ENCODE results near the gene CELSR1.
A peak's percentile ranks its signal among the peaks of the same experiment; 100 is the strongest.

Gene CELSR1

DNA sequence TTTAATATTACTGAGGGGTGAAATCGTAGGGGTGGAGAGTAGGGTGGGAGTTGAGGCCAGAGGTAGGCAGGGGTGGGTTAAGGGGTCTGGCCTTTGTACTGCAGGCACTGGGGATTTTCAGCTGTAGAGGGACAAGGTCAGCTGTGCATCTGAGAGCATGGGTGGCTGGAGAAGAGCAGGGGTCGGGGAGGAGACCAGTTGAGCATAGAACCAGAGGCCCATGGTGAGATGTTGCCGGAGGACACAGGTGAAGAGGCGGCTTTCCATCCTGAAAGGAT is 12.1 kb upstream of the CELSR1 start:
- H3K27ac Mint-ChIP-seq, result no peak overlapping the region
- peaks cover 6% of the 10 kb centered on the region for H3K4me1 Mint-ChIP-seq (ENCODE audit: low read depth)
- no peaks in the 10 kb centered on the region for H3K36me3 Mint-ChIP-seq (ENCODE audit: low read depth)
- H3K9me3 Mint-ChIP-seq, result peaks cover 5% of the 10 kb centered on the region
- H3K27me3 Mint-ChIP-seq (ENCODE audit: low read depth), result peaks cover 5% of the 10 kb centered on the region
- no peak overlapping the region for H3K4me3 Mint-ChIP-seq

DNA sequence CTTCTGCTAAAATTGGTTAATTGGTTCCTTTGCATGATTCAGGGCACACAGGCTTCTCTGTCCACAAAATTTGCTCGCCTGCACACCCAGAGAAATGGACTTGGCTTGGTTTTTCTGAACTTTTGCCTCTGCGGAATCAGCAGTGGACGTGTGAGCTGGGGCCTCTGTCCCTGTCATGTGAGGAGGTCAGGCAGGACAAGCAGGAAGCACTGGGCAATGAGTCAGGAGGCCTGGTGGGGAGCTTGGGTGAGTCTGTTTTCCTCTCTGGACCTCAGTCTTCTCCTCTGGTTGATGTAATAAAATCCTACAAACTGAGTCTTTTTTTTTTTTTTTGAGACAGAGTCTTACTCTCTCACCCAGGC is 10.4 kb upstream of the CELSR1 start:
- no peaks in the 10 kb centered on the region for H3K36me3 Mint-ChIP-seq (ENCODE audit: low read depth)
- H3K4me1 Mint-ChIP-seq (ENCODE audit: low read depth), result peaks cover 6% of the 10 kb centered on the region
- H3K9me3 Mint-ChIP-seq, result no peaks in the 10 kb centered on the region
- H3K4me3 Mint-ChIP-seq, result no peak overlapping the region
- peaks cover 5% of the 10 kb centered on the region for H3K27me3 Mint-ChIP-seq (ENCODE audit: low read depth)
- H3K27ac Mint-ChIP-seq, result no peak overlapping the region

DNA sequence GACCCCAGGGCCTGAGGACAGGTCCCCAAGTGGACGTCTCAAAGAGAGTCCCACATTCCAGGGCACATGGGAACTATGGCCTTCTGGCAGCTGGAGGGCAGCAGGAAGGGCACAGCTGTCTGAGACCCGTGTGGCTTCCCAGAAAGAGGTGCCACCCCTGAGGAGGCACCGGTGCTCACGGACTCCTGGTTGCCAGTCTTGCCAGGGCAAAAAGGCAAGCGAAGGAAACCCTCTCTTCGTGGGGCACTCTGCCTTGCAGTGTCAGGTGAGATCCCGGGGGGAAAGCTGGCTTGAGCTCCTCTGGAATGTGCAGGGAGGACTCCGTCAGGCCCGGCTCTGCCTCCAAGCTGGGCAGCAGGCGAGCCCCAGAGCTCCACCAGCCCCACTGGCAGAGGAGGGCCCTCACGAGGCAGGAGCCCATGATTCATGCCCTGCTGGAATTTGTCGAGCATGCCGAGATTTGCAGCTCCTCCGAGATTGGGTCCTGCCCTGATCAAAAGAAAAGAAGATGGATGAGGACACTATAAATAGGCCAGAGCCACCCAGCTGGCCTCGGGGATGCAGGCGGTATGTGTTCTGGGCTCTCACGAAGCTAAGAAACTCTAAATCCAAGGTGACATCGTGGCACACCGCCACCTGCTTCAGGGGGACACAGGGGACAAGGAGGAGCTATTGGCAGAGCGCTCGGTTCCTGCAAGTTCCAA is 9.9 kb upstream of the CELSR1 start:
- Mint-ChIP-seq H3K27me3 (ENCODE audit: low read depth) (peaks cover 7% of the 10 kb centered on the region), H3K36me3 (ENCODE audit: low read depth) (no peaks in the 10 kb centered on the region), H3K4me1 (ENCODE audit: low read depth) (peaks cover 6% of the 10 kb centered on the region), H3K4me3 (no peak overlapping the region), H3K9me3 (no peaks in the 10 kb centered on the region), H3K27ac (no peak overlapping the region)

DNA sequence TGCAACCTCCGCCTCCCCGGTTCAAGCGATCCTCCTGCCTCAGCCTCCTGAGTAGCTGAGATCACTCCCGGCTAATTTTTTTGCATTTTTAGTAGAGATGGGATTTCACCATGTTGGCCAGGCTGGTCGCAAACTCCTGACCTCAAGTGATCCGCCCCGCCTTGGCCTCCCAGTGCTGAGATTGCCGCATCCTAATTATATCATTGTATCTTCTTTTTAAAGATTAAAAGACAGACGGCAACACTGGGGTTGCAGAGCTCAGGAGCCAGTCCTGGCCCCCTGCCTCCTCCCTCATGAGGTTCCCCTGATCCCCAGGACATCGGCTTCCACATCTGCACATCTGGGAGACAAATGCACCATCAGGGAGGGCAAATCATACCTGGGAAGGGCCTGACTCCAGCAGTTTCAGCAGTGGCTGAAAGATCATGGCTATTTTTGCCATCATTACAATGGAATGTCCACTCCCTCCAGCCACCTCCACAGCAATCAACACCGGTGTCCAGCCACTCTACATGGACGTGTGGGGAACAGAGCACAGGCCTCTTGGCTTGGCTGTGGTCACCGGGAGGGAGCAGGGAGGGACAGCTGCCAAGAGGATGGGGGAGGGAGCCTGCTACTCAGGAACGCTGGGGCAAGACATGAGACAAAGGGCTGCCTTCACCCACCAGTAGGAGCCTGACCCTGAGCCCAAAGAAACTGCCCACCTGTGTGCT is 9.2 kb upstream of the CELSR1 start:
- Mint-ChIP-seq H3K4me3 (no peak overlapping the region), H3K27me3 (ENCODE audit: low read depth) (peaks cover 10% of the 10 kb centered on the region), H3K27ac (no peak overlapping the region), H3K36me3 (ENCODE audit: low read depth) (no peaks in the 10 kb centered on the region), H3K4me1 (ENCODE audit: low read depth) (peaks cover 6% of the 10 kb centered on the region), H3K9me3 (no peaks in the 10 kb centered on the region)

DNA sequence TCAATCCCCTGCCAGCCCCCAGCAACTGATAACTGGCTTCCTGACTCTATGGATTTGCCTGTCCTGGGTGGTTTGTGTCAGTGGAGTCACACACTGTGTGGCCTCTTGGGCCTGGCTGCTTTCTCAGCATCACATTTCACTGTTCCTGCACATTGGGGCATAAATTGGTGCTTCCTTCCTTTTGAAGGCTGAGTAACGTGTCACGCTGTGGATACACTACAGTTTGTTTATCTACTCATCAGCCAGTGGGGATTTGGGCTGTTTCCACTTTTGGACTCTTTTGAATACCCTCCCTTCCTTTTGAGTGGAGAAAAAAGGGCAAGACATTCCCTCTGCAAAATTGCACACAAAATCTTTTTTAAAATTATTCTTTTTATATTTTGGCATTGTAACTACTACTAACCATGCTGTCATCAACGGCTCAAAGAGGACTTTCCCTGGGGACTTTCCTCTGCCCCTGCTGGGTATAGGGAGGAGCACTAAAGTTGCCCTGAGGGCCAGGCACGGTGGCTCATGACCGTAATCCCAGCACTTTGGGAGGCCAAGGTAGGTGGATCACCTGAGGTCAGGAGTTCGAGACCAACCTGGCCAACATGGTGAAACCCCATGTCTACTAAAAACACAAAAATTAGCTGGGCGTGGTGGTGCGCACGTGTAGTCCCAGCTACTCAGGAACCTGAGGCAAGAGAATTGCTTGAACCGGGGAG is 7.8 kb upstream of the CELSR1 start:
- H3K27me3 Mint-ChIP-seq (ENCODE audit: low read depth), result peaks cover 16% of the 10 kb centered on the region
- no peaks in the 10 kb centered on the region for H3K36me3 Mint-ChIP-seq (ENCODE audit: low read depth)
- peaks cover 6% of the 10 kb centered on the region for H3K4me1 Mint-ChIP-seq (ENCODE audit: low read depth)
- no peaks in the 10 kb centered on the region for H3K9me3 Mint-ChIP-seq
- H3K4me3 Mint-ChIP-seq, result no peak overlapping the region
- H3K27ac Mint-ChIP-seq, result peak overlapping the region; percentile 31

DNA sequence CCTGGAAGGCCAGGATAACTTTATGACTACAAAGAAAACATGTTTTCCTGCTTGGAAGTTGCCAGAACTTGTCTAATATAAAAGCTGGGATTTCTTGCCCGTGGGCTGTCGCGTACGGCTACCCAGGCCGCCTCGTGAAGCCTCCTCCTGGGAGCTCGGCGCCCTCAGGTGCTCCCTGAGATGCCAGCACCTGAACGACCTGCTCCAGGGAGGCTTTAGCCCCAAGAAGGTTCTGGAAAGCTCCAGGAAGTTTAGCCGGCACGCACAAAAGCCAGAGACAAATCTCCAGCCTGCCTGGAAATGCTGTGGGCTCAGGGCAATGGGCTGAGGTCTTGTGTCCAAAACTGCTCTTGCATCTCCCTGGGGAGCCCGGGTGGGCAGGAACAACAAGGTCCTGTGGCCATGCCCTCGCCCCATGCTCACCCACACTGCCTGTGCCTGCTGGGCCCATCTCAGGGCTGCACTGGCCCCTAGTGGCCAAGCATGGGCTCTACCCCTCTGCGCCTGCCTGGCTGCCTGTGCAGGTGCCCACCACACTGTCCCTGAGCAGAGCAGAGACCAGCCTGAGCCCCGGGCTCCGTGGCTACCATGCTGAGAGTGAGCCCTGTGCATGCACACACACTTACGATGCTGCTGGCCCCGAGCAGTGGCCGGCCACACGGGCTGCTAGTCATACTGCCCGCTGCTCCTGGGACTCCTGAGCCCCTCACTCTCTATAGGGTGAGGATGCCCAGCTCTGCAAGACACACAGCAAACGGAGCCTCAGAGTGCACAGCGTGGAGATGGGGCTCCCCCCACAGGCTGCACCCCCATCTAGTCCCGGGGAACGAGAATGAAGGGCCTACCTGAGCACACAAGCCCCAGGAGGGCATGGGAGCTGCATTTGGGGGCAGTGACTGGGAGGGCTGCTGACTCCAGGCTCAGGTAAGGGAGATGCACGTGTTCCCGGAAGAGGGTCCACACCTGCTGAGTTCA is 4.9 kb upstream of the CELSR1 start:
- peaks cover 6% of the 10 kb centered on the region for H3K4me1 Mint-ChIP-seq (ENCODE audit: low read depth)

DNA sequence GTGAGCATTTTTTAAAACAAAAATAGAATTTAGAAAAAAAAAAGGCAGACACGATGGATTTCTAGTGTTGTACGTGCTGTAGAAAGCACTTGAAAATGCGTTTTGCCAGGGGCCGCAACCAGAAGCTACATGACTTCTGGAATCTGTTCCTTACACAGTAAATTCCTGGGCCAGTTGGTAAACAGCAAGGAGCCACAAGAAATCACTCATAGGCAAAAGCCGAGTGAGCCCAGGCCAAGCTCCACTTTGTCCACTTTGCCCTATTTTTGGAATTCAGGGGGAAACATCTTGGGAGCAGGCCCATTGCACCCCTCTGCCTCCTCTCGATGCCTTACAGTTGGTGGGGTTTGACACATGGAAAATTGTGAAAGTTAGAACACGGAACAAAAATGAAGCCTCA is 4.1 kb upstream of the CELSR1 start:
- no peaks in the 10 kb centered on the region for H3K9me3 Mint-ChIP-seq
- no peak overlapping the region for H3K27ac Mint-ChIP-seq
- H3K4me1 Mint-ChIP-seq (ENCODE audit: low read depth), result peaks cover 6% of the 10 kb centered on the region
- no peak overlapping the region for H3K4me3 Mint-ChIP-seq
- peaks cover 37% of the 10 kb centered on the region for H3K27me3 Mint-ChIP-seq (ENCODE audit: low read depth)
- H3K36me3 Mint-ChIP-seq (ENCODE audit: low read depth), result no peaks in the 10 kb centered on the region

More for the DNA sequence above, 4.9 kb upstream of the CELSR1 start:
- no peaks in the 10 kb centered on the region for H3K9me3 Mint-ChIP-seq
- H3K27me3 Mint-ChIP-seq (ENCODE audit: low read depth), result peaks cover 37% of the 10 kb centered on the region
- H3K4me3 Mint-ChIP-seq, result no peak overlapping the region
- no peak overlapping the region for H3K27ac Mint-ChIP-seq
- no peaks in the 10 kb centered on the region for H3K36me3 Mint-ChIP-seq (ENCODE audit: low read depth)

DNA sequence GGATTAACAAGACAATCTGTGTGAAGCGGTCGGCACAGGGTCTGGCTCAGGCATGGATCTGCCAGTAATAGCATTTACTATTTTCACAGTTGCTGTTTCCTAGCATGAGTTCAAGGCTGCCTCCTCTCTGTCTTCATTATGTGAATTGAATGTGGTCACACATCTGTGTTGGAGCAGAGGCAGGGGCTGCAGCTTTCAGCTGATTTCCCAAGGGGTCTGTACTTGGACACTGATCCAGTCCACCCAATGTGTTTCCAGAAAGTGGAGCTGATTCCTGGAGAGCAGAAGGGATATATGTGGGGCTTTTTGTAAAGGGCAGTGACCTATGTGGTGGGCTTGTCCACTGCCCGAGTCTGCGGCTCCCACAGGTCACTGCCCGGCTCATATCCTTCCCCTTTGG is 3.5 kb upstream of the CELSR1 start:
- Mint-ChIP-seq H3K4me3 (no peak overlapping the region), H3K9me3 (no peaks in the 10 kb centered on the region), H3K4me1 (ENCODE audit: low read depth) (peaks cover 5% of the 10 kb centered on the region), H3K27ac (no peak overlapping the region), H3K27me3 (ENCODE audit: low read depth) (peaks cover 33% of the 10 kb centered on the region), H3K36me3 (ENCODE audit: low read depth) (no peaks in the 10 kb centered on the region)

DNA sequence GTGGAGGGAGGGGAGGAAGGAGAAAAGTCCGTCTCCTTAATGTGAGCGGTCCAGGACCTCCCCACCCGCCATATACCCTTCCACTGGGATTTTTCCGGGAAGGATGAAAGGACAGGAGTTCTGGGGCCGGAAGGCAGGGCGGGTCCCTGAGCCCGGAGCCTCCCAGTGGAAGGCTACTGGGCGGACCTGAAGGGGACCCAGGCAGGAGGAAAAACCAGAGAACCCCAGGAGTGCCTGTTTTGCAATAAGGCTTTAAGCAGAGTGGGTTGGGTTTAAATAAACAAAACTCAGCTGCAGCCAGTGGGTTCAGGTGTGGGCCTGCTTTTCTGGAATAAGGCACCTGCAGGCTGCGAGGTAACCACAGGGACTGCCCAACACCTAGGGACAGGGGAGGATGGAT is 1.7 kb upstream of the CELSR1 start:
- Mint-ChIP-seq H3K4me1 (ENCODE audit: low read depth) (no peaks in the 10 kb centered on the region), H3K27ac (no peak overlapping the region), H3K36me3 (ENCODE audit: low read depth) (no peaks in the 10 kb centered on the region), H3K27me3 (ENCODE audit: low read depth) (peaks cover 42% of the 10 kb centered on the region), H3K9me3 (no peaks in the 10 kb centered on the region), H3K4me3 (no peak overlapping the region)

DNA sequence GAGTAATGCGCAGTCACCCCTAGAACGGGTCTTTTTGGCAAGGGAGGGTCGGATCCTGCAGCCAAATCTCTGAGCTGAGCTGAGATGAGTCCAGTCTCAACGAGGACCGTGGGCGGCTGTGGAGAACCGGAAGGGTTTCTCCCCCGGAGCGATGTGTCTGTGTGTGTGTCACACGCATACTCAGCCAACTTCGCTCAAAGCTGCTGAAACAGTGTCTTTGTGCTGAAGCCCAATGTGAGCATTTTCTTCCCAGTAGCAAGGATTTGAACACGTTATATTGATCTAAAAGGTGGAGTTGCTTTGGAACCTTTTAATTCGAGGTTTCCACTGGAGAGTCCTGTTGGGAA is 1.4 kb upstream of the CELSR1 start:
- H3K27me3 Mint-ChIP-seq (ENCODE audit: low read depth), result peaks cover 42% of the 10 kb centered on the region
- no peaks in the 10 kb centered on the region for H3K9me3 Mint-ChIP-seq
- no peaks in the 10 kb centered on the region for H3K4me1 Mint-ChIP-seq (ENCODE audit: low read depth)
- no peak overlapping the region for H3K4me3 Mint-ChIP-seq
- H3K36me3 Mint-ChIP-seq (ENCODE audit: low read depth), result no peaks in the 10 kb centered on the region
- H3K27ac Mint-ChIP-seq, result no peak overlapping the region

DNA sequence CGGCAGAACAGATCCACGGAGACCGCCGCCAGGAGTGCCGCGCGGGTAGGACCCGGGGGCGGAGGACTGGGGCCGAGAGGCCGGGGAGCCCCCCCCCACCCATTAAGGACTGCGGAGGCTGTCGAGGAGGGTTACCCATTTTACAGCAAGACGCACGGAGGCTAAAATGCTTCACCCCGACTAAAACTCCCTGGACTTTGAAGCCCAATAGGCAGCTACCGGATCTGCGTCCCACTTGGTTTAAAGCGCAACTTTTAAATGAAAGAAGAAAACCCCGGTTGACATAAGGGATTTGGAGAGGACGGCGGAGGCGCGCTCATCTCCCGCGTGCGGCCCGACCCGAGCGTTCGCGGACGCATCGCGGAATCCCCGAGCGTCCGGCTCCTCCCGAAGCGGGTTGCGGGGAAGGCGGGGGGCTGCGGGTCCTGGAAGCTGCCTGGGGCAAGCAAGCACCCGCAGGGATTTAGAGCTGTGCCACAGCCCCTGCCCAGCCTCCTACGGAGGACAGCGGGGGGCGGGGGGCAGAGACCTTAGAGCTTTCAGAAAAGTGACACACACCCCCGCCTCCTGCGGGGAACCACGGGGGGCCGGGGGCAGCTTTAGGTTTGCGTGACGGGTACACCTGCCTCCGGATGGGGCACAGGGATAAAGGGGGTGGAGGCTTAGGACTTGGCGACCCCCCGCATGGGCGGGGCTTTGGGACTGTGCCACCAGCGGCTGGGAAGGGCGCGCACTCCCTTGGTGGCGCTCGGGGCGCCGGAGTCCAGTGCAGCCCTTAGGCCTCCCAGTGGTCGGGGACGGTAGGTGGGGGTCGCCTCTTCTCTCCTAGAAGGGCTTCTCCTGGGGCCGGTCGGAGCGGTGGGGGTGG is 760 bp upstream of the CELSR1 start:
- H3K27me3 Mint-ChIP-seq (ENCODE audit: low read depth), result peaks cover 42% of the 10 kb centered on the region
- no peak overlapping the region for H3K27ac Mint-ChIP-seq
- H3K4me1 Mint-ChIP-seq (ENCODE audit: low read depth), result no peaks in the 10 kb centered on the region
- H3K4me3 Mint-ChIP-seq, result no peak overlapping the region
- no peaks in the 10 kb centered on the region for H3K9me3 Mint-ChIP-seq
- no peaks in the 10 kb centered on the region for H3K36me3 Mint-ChIP-seq (ENCODE audit: low read depth)

DNA sequence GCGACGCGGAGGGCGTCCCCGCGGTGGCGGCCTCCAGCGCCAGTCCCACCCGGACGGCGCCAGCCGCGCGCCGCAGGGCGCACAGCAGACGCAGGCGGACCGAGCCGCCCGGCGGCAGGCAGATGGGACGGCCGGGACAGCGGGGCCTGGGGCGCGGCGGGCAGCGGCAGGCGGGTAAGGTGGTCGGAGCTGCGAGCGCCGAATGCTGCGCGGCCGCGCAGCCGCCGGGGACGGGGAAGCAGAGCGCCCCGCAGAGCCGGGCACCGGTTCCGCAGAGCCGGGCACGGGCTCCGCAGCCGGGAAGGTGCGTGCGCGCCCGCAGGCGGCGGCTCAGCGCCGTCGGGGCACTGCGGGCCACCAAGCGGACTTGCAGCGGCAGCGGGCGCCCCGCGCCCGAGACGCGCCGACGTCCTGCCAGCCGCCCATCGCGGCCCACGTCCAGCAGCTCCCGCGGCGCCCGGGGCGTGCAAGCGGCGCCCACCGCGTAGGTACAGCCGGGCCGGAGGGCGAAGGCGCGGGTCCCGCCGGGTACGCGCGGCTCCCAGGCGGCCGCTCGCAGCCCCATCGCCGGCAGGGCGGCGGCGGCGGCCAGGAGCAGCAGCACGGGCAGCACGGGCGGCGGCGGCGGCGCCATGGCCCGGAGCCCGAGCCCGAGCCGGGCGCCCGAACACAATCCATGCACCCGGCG is 739 bp downstream of the CELSR1 start:
- H3K4me1 Mint-ChIP-seq (ENCODE audit: low read depth), result no peaks in the 10 kb centered on the region
- peaks cover 37% of the 10 kb centered on the region for H3K27me3 Mint-ChIP-seq (ENCODE audit: low read depth)
- no peaks in the 10 kb centered on the region for H3K36me3 Mint-ChIP-seq (ENCODE audit: low read depth)

DNA sequence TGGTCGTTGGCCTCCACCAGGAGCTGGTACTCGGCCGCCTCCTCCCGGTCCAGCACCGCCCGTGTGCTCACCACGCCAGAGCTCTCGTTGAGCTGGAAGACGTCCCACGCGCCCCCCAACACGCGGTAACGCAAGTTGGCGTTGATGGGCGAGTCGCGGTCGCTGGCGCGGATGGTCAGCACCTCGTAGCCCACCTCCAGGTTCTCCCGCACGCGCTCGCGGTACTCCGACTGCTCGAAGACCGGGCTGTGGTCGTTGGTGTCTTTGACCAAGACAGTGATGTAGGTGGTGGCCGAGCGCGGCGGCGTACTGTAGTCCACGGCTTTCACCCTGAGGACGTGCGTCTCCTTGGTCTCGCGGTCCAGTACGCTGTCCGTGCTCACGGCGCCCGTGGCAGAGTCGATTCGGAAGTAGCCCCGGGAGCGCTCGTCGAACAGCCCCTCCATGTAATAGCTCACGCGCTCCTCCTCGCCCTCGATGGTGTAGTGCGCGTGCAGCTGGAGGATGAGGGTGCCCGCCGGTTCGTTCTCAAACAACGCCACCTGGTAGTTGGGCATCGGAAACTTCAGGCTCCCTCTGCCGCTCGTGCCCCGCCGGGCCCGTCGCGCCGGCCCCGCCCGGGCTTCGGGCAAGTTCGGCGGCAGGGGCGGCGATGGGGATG is 1.4 kb downstream of the CELSR1 start:
- Mint-ChIP-seq H3K4me3 (no peak overlapping the region), H3K36me3 (ENCODE audit: low read depth) (no peaks in the 10 kb centered on the region), H3K27ac (no peak overlapping the region), H3K9me3 (no peaks in the 10 kb centered on the region), H3K27me3 (ENCODE audit: low read depth) (peaks cover 37% of the 10 kb centered on the region), H3K4me1 (ENCODE audit: low read depth) (no peaks in the 10 kb centered on the region)

More for the DNA sequence above, 739 bp downstream of the CELSR1 start:
- Mint-ChIP-seq H3K9me3 (no peaks in the 10 kb centered on the region), H3K4me3 (no peak overlapping the region), H3K27ac (no peak overlapping the region)

Data from T-helper 1 cell treated with Interleukin-12 subunit alpha and Interleukin-12 subunit beta and Interleukin-4 antibody, amounts not matched to agents 30 μg/mL and 1 μg/mL, for 36 hours (primary cell).